Gastroesophageal sphincter (tissue), 3 donors: ENCODE data around the gene GNAQ.

Source experiments
- EP300 ChIP-seq: sonication (generic); formaldehyde crosslinking; IDR thresholded peaks from one replicate; pipeline ENCODE4 v1.6.1; 2017; ENCODE audit warnings: antibody characterized with exemption, mild to moderate bottlenecking
- POLR2A ChIP-seq, 2 donors: fragments of 450-650 bp; IDR thresholded peaks; one replicate each; pipeline ENCODE4 v1.6.1; 2017; ENCODE audit warnings: antibody characterized with exemption in 2 of 2, mild to moderate bottlenecking in 2 of 2, moderate library complexity in 1 of 2
- POLR2AphosphoS5 ChIP-seq: sonication (generic); formaldehyde crosslinking; IDR thresholded peaks from one replicate; pipeline ENCODE4 v1.6.1; 2017; ENCODE audit warnings: antibody characterized with exemption
- TF ChIP-seq, protein P1 (sequence below), 4 experiments: fragments of 200-600 bp in 2 of 4; fragments of 450-650 bp in 2 of 4; sonication (generic) in 1 of 4; IDR thresholded peaks; one replicate each; pipeline ENCODE4 v1.5.1; 2017 to 2019; ENCODE audit warnings: antibody characterized with exemption in 4 of 4, mild to moderate bottlenecking in 2 of 4, moderate library complexity in 2 of 4

GRCh38 chr9:77876091-77876490, 155.5 kb downstream of the GNAQ start:
- TF ChIP-seq POLR2A (IDR thresholded peaks at IDR 0.05) = no peak
- TF ChIP-seq EP300 = no peak
- TF ChIP-seq, protein P1, sequence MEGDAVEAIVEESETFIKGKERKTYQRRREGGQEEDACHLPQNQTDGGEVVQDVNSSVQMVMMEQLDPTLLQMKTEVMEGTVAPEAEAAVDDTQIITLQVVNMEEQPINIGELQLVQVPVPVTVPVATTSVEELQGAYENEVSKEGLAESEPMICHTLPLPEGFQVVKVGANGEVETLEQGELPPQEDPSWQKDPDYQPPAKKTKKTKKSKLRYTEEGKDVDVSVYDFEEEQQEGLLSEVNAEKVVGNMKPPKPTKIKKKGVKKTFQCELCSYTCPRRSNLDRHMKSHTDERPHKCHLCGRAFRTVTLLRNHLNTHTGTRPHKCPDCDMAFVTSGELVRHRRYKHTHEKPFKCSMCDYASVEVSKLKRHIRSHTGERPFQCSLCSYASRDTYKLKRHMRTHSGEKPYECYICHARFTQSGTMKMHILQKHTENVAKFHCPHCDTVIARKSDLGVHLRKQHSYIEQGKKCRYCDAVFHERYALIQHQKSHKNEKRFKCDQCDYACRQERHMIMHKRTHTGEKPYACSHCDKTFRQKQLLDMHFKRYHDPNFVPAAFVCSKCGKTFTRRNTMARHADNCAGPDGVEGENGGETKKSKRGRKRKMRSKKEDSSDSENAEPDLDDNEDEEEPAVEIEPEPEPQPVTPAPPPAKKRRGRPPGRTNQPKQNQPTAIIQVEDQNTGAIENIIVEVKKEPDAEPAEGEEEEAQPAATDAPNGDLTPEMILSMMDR (IDR thresholded peaks at IDR 0.05) = no peak
- no peak for TF ChIP-seq POLR2AphosphoS5
